ENCODE data around the gene LHFPL4.
"Not testable (repeated sequence)": the region's sequence is repeated elsewhere in the genome, so short reads cannot be mapped to it uniquely, and the experiment has no call there.

LHFPL4 gene

GRCh38 chr3:9553021-9553947 lies at the start of gene LHFPL4:
TSS of gene LHFPL4 (minus strand) at chr3:9553822. CDS start at chr3:9552679, 1,143 bp downstream.
- DNase-seq (ENCODE audit: low spot score) = no peak

GRCh38 chr3:9602620-9603019 lies 49.0 kb upstream of the LHFPL4 start:
- DNase-seq (ENCODE audit: low spot score) = no peak

GRCh38 chr3:9601006-9601581 lies 47.5 kb upstream of the LHFPL4 start:
- DNase-seq (ENCODE audit: low spot score) = not testable (repeated sequence)

- DNase-seq (ENCODE audit: low spot score) = no peak
These were observed 47.0 kb upstream of the LHFPL4 start for GRCh38 chr3:9600597-9600996.

GRCh38 chr3:9598783-9599387 lies 45.3 kb upstream of the LHFPL4 start:
- DNase-seq (ENCODE audit: low spot score) = no peak

- no peak for DNase-seq (ENCODE audit: low spot score)
These were observed 42.3 kb upstream of the LHFPL4 start for GRCh38 chr3:9595877-9596276.

- DNase-seq (ENCODE audit: low spot score) = not testable (repeated sequence)
These were observed 38.2 kb upstream of the LHFPL4 start for GRCh38 chr3:9591781-9592180.

- no peak for DNase-seq (ENCODE audit: low spot score)
These were observed 36.7 kb upstream of the LHFPL4 start for GRCh38 chr3:9590282-9590791.

- DNase-seq (ENCODE audit: low spot score) = no peak
These were observed 30.2 kb upstream of the LHFPL4 start for GRCh38 chr3:9583792-9584191.

- DNase-seq (ENCODE audit: low spot score) = no peak
These were observed 29.7 kb upstream of the LHFPL4 start for GRCh38 chr3:9583371-9583770.

GRCh38 chr3:9582332-9582731 lies 28.7 kb upstream of the LHFPL4 start:
- no peak for DNase-seq (ENCODE audit: low spot score)

- no peak for DNase-seq (ENCODE audit: low spot score)
These were observed 28.1 kb upstream of the LHFPL4 start for GRCh38 chr3:9581742-9582141.

- DNase-seq (ENCODE audit: low spot score) = no peak
These were observed 15.4 kb upstream of the LHFPL4 start for GRCh38 chr3:9569054-9569453.

GRCh38 chr3:9565316-9565715 lies 11.7 kb upstream of the LHFPL4 start:
- DNase-seq (ENCODE audit: low spot score) = no peak

GRCh38 chr3:9563851-9564250 lies 10.2 kb upstream of the LHFPL4 start:
- no peak for DNase-seq (ENCODE audit: low spot score)

GRCh38 chr3:9560056-9560455 lies 6.4 kb upstream of the LHFPL4 start:
- not testable (repeated sequence) for DNase-seq (ENCODE audit: low spot score)

- no peak for DNase-seq (ENCODE audit: low spot score)
These were observed 409 bp upstream of the LHFPL4 start for GRCh38 chr3:9553948-9554513.

- DNase-seq (ENCODE audit: low spot score) = no peak
These were observed 1.2 kb downstream of the LHFPL4 start for GRCh38 chr3:9552252-9552999.

- no peak for DNase-seq (ENCODE audit: low spot score)
These were observed 2.6 kb downstream of the LHFPL4 start for GRCh38 chr3:9550999-9551398.

GRCh38 chr3:9549600-9549999 lies 4.0 kb downstream of the LHFPL4 start:
- DNase-seq (ENCODE audit: low spot score) = no peak

- no peak for DNase-seq (ENCODE audit: low spot score)
These were observed 4.6 kb downstream of the LHFPL4 start for GRCh38 chr3:9548991-9549390.

GRCh38 chr3:9542182-9542581 lies 11.4 kb downstream of the LHFPL4 start:
- no peak for DNase-seq (ENCODE audit: low spot score)
